ENCODE results near the gene HHAT. TPM values are rescaled to one million over a fixed set of nuclear protein-coding genes. Genes with fewer than 3 reads are reported as not detected.

Gene HHAT
- total RNA-seq, 1 experiment from 2014 or later, result 1.0 TPM

- Histone ChIP-seq H3K27me3 (ENCODE audit: control insufficient read depth, insufficient read depth, low read length) (no peaks in the 10 kb centered on the region; the same call in 1 of the 2 replicates), H3K36me3 (replicated peaks; ENCODE audit: control insufficient read depth, insufficient read depth, low read length) (no peaks in the 10 kb centered on the region), H3K4me3 (ENCODE audit: insufficient read depth, low read depth, low read length) (no peak overlapping the region)
- DNase-seq, result no peak
Observed at GRCh38 chr1:210359255-210359654, 30.6 kb downstream of the HHAT start.

- peak; percentile 36 for DNase-seq
- H3K36me3 ChIP-seq (replicated peaks; ENCODE audit: control insufficient read depth, insufficient read depth, low read length), result no peaks in the 10 kb centered on the region
Observed at GRCh38 chr1:210360852-210361477, 32.3 kb downstream of the HHAT start.

GRCh38 chr1:210361665-210362064 is 33.0 kb downstream of the HHAT start:
- Histone ChIP-seq H3K27me3 (ENCODE audit: control insufficient read depth, insufficient read depth, low read length) (no peaks in the 10 kb centered on the region; the same call in 1 of the 2 replicates), H3K4me3 (ENCODE audit: insufficient read depth, low read depth, low read length) (no peak overlapping the region), H3K36me3 (replicated peaks; ENCODE audit: control insufficient read depth, insufficient read depth, low read length) (no peaks in the 10 kb centered on the region)
- no peak for DNase-seq

More at GRCh38 chr1:210360852-210361477, 32.3 kb downstream of the HHAT start:
- no peak overlapping the region for H3K4me3 ChIP-seq (ENCODE audit: insufficient read depth, low read depth, low read length)
- H3K27me3 ChIP-seq (ENCODE audit: control insufficient read depth, insufficient read depth, low read length), result no peaks in the 10 kb centered on the region; the same call in 1 of the 2 replicates

DNA sequence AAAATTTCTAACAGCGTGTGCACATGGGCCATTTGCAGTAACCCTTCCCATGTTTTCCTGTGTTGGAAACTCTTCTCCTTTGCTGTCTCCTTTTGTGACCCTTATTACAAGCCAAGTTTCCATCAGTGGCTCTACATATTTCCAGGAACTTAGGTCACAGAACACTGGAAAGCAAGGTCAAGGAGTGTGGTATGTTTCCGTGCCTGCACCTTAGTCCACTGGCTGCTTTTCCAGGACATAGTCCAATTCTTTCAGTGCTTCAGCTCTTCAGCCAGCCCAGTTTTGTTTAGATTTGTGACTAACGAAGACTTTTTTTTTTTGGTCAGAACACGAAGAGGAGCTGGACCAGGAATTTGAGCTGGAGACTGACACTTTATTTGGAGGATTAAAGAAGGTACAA is 33.8 kb downstream of the HHAT start:
- DNase-seq, result no peak

GRCh38 chr1:210363119-210363518 is 34.4 kb downstream of the HHAT start:
- Histone ChIP-seq H3K36me3 (replicated peaks; ENCODE audit: control insufficient read depth, insufficient read depth, low read length) (no peaks in the 10 kb centered on the region), H3K4me3 (ENCODE audit: insufficient read depth, low read depth, low read length) (no peak overlapping the region), H3K27me3 (ENCODE audit: control insufficient read depth, insufficient read depth, low read length) (no peaks in the 10 kb centered on the region; the same call in 1 of the 2 replicates)
- DNase-seq, result no peak

More for the DNA sequence above, 33.8 kb downstream of the HHAT start:
- H3K27me3 ChIP-seq (ENCODE audit: control insufficient read depth, insufficient read depth, low read length), result no peaks in the 10 kb centered on the region; the same call in 1 of the 2 replicates
- no peak overlapping the region for H3K4me3 ChIP-seq (ENCODE audit: insufficient read depth, low read depth, low read length)
- H3K36me3 ChIP-seq (replicated peaks; ENCODE audit: control insufficient read depth, insufficient read depth, low read length), result no peaks in the 10 kb centered on the region

DNA sequence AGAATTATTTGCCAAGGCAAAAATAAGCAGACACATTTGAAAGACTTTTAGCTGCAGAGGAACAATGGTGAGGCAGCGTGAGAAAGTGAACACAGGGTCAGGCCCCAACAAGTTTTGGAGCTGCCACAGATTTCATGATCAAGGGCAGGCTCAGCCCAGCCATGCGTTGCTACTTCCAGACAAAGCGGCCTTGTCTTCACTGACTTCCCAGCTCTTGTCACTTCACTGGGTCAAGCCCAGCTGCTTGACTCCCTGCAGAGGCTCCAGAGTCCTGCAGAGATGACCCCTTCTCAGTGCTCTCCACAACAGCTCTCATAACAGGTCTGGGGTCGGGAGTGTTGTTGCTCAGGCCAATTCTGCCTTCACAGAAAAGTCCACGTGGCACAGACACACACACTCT is 35.8 kb downstream of the HHAT start:
- no peak for DNase-seq

DNA sequence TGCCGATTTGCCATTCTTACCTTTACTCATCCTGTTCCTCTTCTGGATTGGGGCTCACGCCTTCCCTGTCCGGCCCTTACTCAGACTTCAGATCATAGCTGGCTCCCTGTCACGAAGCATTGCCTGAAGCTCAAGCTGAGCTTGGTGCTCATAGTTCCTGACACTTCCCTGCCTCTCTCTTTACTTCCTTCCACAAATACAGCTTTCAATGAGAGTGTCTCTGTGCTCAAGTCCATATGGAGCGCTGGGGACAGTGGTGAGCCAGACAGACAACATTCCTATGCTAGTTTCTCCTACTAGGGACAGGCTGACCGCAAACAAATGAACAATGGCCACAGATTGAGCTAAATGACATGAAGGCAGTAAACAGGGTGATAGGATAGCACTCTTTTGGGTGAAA is 38.1 kb downstream of the HHAT start:
- DNase-seq, result no peak
- H3K4me3 ChIP-seq (ENCODE audit: insufficient read depth, low read depth, low read length), result no peak overlapping the region
- H3K36me3 ChIP-seq (replicated peaks; ENCODE audit: control insufficient read depth, insufficient read depth, low read length), result no peaks in the 10 kb centered on the region
- no peaks in the 10 kb centered on the region; the same call in 1 of the 2 replicates for H3K27me3 ChIP-seq (ENCODE audit: control insufficient read depth, insufficient read depth, low read length)

More for the DNA sequence above, 35.8 kb downstream of the HHAT start:
- Histone ChIP-seq H3K27me3 (ENCODE audit: control insufficient read depth, insufficient read depth, low read length) (no peaks in the 10 kb centered on the region; the same call in 1 of the 2 replicates), H3K4me3 (ENCODE audit: insufficient read depth, low read depth, low read length) (no peak overlapping the region), H3K36me3 (replicated peaks; ENCODE audit: control insufficient read depth, insufficient read depth, low read length) (no peaks in the 10 kb centered on the region)

DNA sequence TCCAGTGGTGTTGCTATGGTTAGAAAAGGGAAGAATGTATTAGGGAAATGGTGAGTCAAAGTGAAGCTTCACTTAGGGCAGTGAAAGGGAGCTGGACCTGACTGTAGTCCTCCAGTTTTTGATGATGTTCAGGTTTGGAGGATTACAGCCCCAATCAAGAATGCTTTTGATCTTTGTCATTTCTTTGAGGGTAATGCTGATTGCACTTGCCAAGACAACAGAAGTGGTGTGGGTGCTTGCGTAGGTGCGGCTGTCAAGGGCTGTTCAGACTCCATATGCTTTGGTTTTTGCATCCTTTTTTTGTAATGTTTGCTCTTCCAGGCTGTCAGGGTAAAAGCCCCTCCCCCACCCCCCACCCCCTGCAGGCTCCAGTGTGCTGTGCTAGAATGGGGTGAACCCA is 38.9 kb downstream of the HHAT start:
- no peak for DNase-seq
- H3K36me3 ChIP-seq (replicated peaks; ENCODE audit: control insufficient read depth, insufficient read depth, low read length), result no peaks in the 10 kb centered on the region
- H3K27me3 ChIP-seq (ENCODE audit: control insufficient read depth, insufficient read depth, low read length), result no peaks in the 10 kb centered on the region; the same call in 1 of the 2 replicates
- H3K4me3 ChIP-seq (ENCODE audit: insufficient read depth, low read depth, low read length), result no peak overlapping the region

DNA sequence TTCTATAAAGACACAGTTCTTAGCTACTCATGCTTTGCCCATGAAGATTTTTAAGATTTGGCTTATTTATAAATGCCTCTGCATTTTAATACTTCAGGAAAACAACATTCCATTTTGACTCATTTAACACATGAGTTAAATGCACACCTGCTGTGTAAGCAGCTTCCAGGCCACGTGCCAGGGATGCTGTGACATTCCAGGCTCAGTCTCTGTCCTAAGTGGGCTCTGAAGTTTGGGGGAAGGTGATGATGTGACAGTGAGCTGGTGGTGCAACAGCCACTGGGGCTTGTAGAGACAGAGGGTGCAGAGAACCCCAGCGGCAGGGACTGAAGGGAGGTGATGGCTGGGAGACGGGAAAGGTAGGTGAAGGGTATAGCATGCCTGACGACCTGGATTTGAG is 40.7 kb downstream of the HHAT start:
- Histone ChIP-seq H3K27me3 (ENCODE audit: control insufficient read depth, insufficient read depth, low read length) (no peaks in the 10 kb centered on the region; the same call in 1 of the 2 replicates), H3K36me3 (replicated peaks; ENCODE audit: control insufficient read depth, insufficient read depth, low read length) (no peaks in the 10 kb centered on the region), H3K4me3 (ENCODE audit: insufficient read depth, low read depth, low read length) (no peak overlapping the region)
- no peak for DNase-seq

- DNase-seq, result no peak
- no peaks in the 10 kb centered on the region for H3K36me3 ChIP-seq (replicated peaks; ENCODE audit: control insufficient read depth, insufficient read depth, low read length)
- no peaks in the 10 kb centered on the region; the same call in 1 of the 2 replicates for H3K27me3 ChIP-seq (ENCODE audit: control insufficient read depth, insufficient read depth, low read length)
- H3K4me3 ChIP-seq (ENCODE audit: insufficient read depth, low read depth, low read length), result no peak overlapping the region
Observed at GRCh38 chr1:210371916-210372315, 43.2 kb downstream of the HHAT start.

DNA sequence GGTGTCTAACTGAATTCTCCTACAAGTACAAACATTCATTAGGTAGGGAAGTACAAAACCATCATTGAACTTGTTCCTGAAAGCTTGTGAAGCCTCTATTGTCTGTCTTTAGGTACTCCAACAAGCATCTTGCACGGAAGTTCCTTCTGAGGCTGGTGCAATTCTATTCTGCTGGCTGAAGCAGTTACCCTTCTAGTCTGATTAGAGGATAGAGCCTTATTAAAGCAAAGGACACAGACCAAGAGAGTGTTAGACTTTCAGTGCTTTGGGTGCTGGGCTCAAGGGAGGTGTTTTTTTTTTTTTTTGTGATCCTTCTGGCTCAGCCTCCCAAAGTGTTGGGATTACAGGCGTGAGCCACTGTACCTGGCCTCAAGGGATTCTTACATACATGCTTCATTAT is 43.8 kb downstream of the HHAT start:
- H3K4me3 ChIP-seq (ENCODE audit: insufficient read depth, low read depth, low read length), result no peak overlapping the region
- no peak for DNase-seq
- no peaks in the 10 kb centered on the region; the same call in 1 of the 2 replicates for H3K27me3 ChIP-seq (ENCODE audit: control insufficient read depth, insufficient read depth, low read length)
- H3K36me3 ChIP-seq (replicated peaks; ENCODE audit: control insufficient read depth, insufficient read depth, low read length), result no peaks in the 10 kb centered on the region

DNA sequence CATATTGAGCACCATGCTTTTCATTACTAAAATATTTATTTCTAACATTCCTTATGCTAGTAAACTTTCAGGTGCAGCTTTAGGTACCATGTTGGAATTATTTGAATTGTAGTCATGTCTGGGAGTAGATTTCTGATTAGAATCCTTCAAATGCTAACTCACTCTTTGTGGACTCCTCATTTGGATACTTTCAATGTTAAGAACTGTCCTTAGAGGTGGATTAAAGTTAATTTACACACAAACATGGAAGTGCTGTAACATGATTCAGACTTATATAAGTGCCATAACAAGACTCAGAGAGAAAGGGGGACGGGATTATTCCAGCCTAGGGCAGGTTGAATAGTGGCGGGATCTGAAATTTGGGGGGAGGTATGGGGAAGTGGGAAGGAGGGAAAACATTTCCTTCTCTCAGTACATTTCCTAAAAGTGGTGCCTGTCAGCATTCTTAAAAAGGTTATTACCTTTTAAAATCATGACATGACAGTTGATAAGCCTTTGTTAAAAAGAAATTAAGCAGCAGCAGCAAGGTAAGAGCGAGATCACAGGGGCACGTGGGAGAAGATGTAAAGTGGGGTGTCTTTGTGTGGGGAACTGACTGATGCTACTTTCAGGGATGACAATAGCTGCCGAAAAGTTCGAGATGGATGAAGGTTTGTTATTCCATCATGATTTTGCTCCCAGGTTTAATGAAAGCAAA is 44.4 kb downstream of the HHAT start:
- DNase-seq, result no peak
- H3K27me3 ChIP-seq (ENCODE audit: control insufficient read depth, insufficient read depth, low read length), result no peaks in the 10 kb centered on the region; the same call in 1 of the 2 replicates
- no peak overlapping the region for H3K4me3 ChIP-seq (ENCODE audit: insufficient read depth, low read depth, low read length)
- H3K36me3 ChIP-seq (replicated peaks; ENCODE audit: control insufficient read depth, insufficient read depth, low read length), result no peaks in the 10 kb centered on the region

- DNase-seq, result no peak
- no peak overlapping the region for H3K4me3 ChIP-seq (ENCODE audit: insufficient read depth, low read depth, low read length)
- no peaks in the 10 kb centered on the region; the same call in 1 of the 2 replicates for H3K27me3 ChIP-seq (ENCODE audit: control insufficient read depth, insufficient read depth, low read length)
- H3K36me3 ChIP-seq (replicated peaks; ENCODE audit: control insufficient read depth, insufficient read depth, low read length), result no peaks in the 10 kb centered on the region
Observed at GRCh38 chr1:210373628-210373877, 44.9 kb downstream of the HHAT start.

DNA sequence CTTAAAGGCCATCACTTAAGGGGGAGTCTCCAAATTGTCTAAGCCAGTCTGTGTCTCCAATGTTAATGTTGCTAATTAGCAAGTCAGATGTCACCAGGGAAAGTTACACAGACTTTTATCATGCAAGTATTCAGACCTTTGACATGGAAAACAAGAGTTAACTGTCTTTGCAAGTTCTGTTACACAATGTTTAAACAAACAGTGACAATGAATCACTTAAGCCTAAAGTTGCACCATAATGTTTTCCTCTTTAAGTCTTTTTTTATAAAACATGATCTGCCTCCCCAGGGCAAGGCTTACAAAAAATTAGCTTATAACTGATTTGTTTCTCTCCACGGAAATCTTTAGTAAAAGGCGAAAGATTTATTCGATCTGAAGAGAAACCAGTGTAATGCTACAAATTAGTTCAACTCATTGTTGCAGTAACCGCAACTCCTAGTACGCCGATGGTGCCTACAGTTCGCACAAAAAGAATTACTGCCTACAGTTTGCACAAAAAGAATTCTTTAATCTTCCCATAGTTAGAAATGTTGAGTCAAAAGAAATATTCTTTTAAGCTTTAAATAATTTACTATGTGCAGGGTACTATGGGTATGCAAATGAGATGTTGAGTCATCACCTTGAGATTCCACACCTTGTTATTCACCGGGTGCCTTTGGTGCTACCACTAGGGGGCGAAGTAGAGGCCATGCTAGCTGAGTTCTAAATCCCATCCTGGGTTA is 45.3 kb downstream of the HHAT start:
- Histone ChIP-seq H3K4me3 (ENCODE audit: insufficient read depth, low read depth, low read length) (no peak overlapping the region), H3K36me3 (replicated peaks; ENCODE audit: control insufficient read depth, insufficient read depth, low read length) (no peaks in the 10 kb centered on the region), H3K27me3 (ENCODE audit: control insufficient read depth, insufficient read depth, low read length) (no peaks in the 10 kb centered on the region; the same call in 1 of the 2 replicates)
- peak; percentile 79 for DNase-seq

DNA sequence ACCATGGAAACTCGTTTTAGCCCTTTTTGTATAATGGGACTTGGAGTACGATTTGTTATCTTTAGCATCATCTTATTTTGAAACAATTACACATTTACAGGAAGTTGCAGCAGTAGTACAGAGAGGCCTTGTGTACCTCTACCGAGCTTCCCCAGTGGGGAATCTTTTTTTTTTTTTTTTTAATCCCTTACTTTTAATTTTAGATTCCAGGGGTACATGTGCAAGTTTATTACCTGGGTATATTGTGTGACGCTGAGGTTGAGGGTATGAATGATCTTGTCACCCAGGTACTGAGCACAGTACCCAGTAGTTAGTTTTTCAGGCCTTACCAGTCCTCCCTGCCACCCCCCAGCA is 45.9 kb downstream of the HHAT start:
- no peaks in the 10 kb centered on the region for H3K36me3 ChIP-seq (replicated peaks; ENCODE audit: control insufficient read depth, insufficient read depth, low read length)
- no peaks in the 10 kb centered on the region for H3K27me3 ChIP-seq (ENCODE audit: control insufficient read depth, insufficient read depth, low read length)
- no peak for DNase-seq

More for the DNA sequence above, 45.9 kb downstream of the HHAT start:
- no peak overlapping the region for H3K4me3 ChIP-seq (ENCODE audit: insufficient read depth, low read depth, low read length)

Measured in H7 (cell line).